Measurements from ENCODE around the gene VAC14.

GRCh38 chr16:70759666-70760065 is 41.3 kb downstream of the VAC14 start:
- TF ChIP-seq EZH2 (IDR thresholded peaks at IDR 0.05; ENCODE audit: borderline replicate concordance, low read length): no peak
- TF ChIP-seq, protein P1, sequence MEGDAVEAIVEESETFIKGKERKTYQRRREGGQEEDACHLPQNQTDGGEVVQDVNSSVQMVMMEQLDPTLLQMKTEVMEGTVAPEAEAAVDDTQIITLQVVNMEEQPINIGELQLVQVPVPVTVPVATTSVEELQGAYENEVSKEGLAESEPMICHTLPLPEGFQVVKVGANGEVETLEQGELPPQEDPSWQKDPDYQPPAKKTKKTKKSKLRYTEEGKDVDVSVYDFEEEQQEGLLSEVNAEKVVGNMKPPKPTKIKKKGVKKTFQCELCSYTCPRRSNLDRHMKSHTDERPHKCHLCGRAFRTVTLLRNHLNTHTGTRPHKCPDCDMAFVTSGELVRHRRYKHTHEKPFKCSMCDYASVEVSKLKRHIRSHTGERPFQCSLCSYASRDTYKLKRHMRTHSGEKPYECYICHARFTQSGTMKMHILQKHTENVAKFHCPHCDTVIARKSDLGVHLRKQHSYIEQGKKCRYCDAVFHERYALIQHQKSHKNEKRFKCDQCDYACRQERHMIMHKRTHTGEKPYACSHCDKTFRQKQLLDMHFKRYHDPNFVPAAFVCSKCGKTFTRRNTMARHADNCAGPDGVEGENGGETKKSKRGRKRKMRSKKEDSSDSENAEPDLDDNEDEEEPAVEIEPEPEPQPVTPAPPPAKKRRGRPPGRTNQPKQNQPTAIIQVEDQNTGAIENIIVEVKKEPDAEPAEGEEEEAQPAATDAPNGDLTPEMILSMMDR (conservative IDR thresholded peaks at IDR 0.05 in 1 of 2, IDR thresholded peaks at IDR 0.05 in 1 of 2; ENCODE audit: extremely low read depth in 1 of 2, insufficient read depth in 1 of 2, low read depth in 1 of 2, low read length in 2 of 2): no peak
